Testis (tissue), 3 donors: ENCODE data around the gene PILRA. TPM values are rescaled to one million over a fixed set of nuclear protein-coding genes. Genes with fewer than 3 reads are reported as not detected.

ENCODE experiments used
- DNase-seq: peaks from one replicate; pipeline ENCODE4 v3.0.0-alpha.2; 2019
- H3K27ac ChIP-seq, 2 donors: fragments of 200-600 bp; sonication (generic); one replicate each; pipeline ENCODE4 v1.5.1; 2019
- H3K27me3 ChIP-seq: fragments of 200-600 bp; sonication (generic); one replicate; pipeline ENCODE4 v1.5.1; 2019
- H3K36me3 ChIP-seq: fragments of 200-600 bp; sonication (generic); one replicate; pipeline ENCODE4 v1.5.1; 2017; ENCODE audit warnings: low read depth; ENCODE audit errors: missing control alignments
- H3K4me1 ChIP-seq: fragments of 200-600 bp; sonication (generic); one replicate; pipeline ENCODE4 v1.5.1; 2019
- H3K4me3 ChIP-seq, 2 donors: fragments of 200-600 bp; sonication (generic); one replicate each; pipeline ENCODE4 v1.5.1; 2017 to 2019
- H3K9me3 ChIP-seq: fragments of 200-600 bp; sonication (generic); one replicate; pipeline ENCODE4 v1.5.1; 2017
- CTCF ChIP-seq, 3 experiments: fragments of 450-650 bp in 2 of 3; fragments of 200-600 bp in 1 of 3; sonication (generic) in 1 of 3; IDR thresholded peaks; one replicate each; pipeline ENCODE4 v1.5.1; 2016 to 2019; ENCODE audit warnings: antibody characterized with exemption in 3 of 3, mild to moderate bottlenecking in 2 of 3, moderate library complexity in 1 of 3
- POLR2A ChIP-seq: fragments of 450-650 bp; IDR thresholded peaks from one replicate; pipeline ENCODE4 v1.6.1; 2017; ENCODE audit warnings: antibody characterized with exemption, mild to moderate bottlenecking, moderate library complexity
- WGBS, 2 donors: methylation state at CpG; one replicate each; pipeline ENCODE4 v1.1.5; 2018; 5-methylcytosine and 5-hydroxymethylcytosine counted together
- intact Hi-C: fragments of 100-400 bp; cut with DNase I; formaldehyde crosslinking; loops from one replicate; pipeline ENCODE4 v1.15.1; 2023; ENCODE audit warnings: low total_unique reads
- polyA plus RNA-seq: library from polyadenylated mRNA; stranded (reverse); fragments of 350-450 nt; fragmentation: Illumina TruSeq; extraction: RNeasy Lipid Tissue Mini Kit (QIAGEN cat#74804); gene quantifications from one replicate; pipeline ENCODE4 v1.2.3, GENCODE V29; 2014; ENCODE audit warnings: low read depth, low replicate concordance; ENCODE audit not compliant: insufficient read depth
- total RNA-seq, 2 donors: library from RNA; depleted of rRNA; stranded (reverse); fragments of >200 nt; gene quantifications; one replicate each; pipeline ENCODE4 v1.2.3, GENCODE V29; 2016

PILRA gene
- total and polyA plus RNA-seq, 3 donors from 2014 or later: 12.0 to 18.0 (median 16.3) TPM

GRCh38 chr7:100413346-100413745 lies 40.1 kb downstream of the PILRA start:
- Histone ChIP-seq H3K4me3 (no peak overlapping the region), H3K27ac (no peak overlapping the region), H3K36me3 (no peaks in the 10 kb centered on the region), H3K27me3 (no peaks in the 10 kb centered on the region), H3K9me3 (no peaks in the 10 kb centered on the region), H3K4me1 (no peaks in the 10 kb centered on the region)
- DNase-seq: no peak
- TF ChIP-seq CTCF (IDR thresholded peaks at IDR 0.05) (no peak), POLR2A (no peak)
- intact Hi-C loops: no loop called here

- WGBS, 2 donors: 88 to 90% methylated on average over 1 of the region's 1 CpG
- intact Hi-C loops: no loop called here
- Histone ChIP-seq H3K4me1 (no peaks in the 10 kb centered on the region), H3K27me3 (no peaks in the 10 kb centered on the region), H3K4me3 (no peak overlapping the region), H3K36me3 (no peaks in the 10 kb centered on the region), H3K9me3 (no peaks in the 10 kb centered on the region), H3K27ac (no peak overlapping the region)
- TF ChIP-seq POLR2A (no peak), CTCF (IDR thresholded peaks at IDR 0.05) (no peak)
- DNase-seq: no peak
Measured at GRCh38 chr7:100413889-100414288, 40.6 kb downstream of the PILRA start.

- Histone ChIP-seq H3K4me3 (no peak overlapping the region), H3K9me3 (no peaks in the 10 kb centered on the region), H3K4me1 (no peaks in the 10 kb centered on the region), H3K27ac (no peak overlapping the region), H3K27me3 (no peaks in the 10 kb centered on the region), H3K36me3 (no peaks in the 10 kb centered on the region)
- TF ChIP-seq POLR2A: no peak
- TF ChIP-seq CTCF (IDR thresholded peaks at IDR 0.05): no peak
- 85 to 89% methylated on average over 5 of the region's 5 CpGs for WGBS, 2 donors
- intact Hi-C loops: no loop called here
- DNase-seq: no peak
Measured at GRCh38 chr7:100415448-100415847, 42.2 kb downstream of the PILRA start.

- intact Hi-C loops: no loop called here
- no peaks in the 10 kb centered on the region for H3K36me3 ChIP-seq
- no peaks in the 10 kb centered on the region for H3K27me3 ChIP-seq
- no peak for DNase-seq
- H3K27ac ChIP-seq: no peak overlapping the region
- no peak for TF ChIP-seq POLR2A
- peak in 1 of 3 experiments; percentile 11 for TF ChIP-seq CTCF (IDR thresholded peaks at IDR 0.05)
- no peaks in the 10 kb centered on the region for H3K4me1 ChIP-seq
- 75 to 79% methylated on average over 1 of the region's 1 CpG for WGBS, 2 donors
- no peak overlapping the region for H3K4me3 ChIP-seq
- no peaks in the 10 kb centered on the region for H3K9me3 ChIP-seq
Measured at GRCh38 chr7:100418930-100419659, 45.8 kb downstream of the PILRA start.

GRCh38 chr7:100419660-100420226 lies 46.5 kb downstream of the PILRA start:
- H3K4me3 ChIP-seq: no peak overlapping the region
- H3K27ac ChIP-seq: no peak overlapping the region
- H3K27me3 ChIP-seq: no peaks in the 10 kb centered on the region
- no peak for DNase-seq
- intact Hi-C loops: no loop called here
- H3K9me3 ChIP-seq: no peaks in the 10 kb centered on the region
- no peak for TF ChIP-seq CTCF (IDR thresholded peaks at IDR 0.05)
- H3K4me1 ChIP-seq: no peaks in the 10 kb centered on the region
- no peaks in the 10 kb centered on the region for H3K36me3 ChIP-seq
- WGBS, 2 donors: 69 to 70% methylated on average over 1 of the region's 1 CpG
